GM21576 (cell line): ENCODE results near the gene PARVA.
"Not testable (repeated sequence)": the region's sequence is repeated elsewhere in the genome, so short reads cannot be mapped to it uniquely, and the experiment has no call there.

Source experiments
- ATAC-seq: cut with Tn5 transposase; IDR thresholded peaks from one replicate; pipeline ENCODE4 v1.9.1; 2021; ENCODE audit warnings: mild to moderate bottlenecking, moderate library complexity; ENCODE audit not compliant: unreplicated experiment

The PARVA gene

GRCh38 chr11:12496181-12497025 is 119.0 kb downstream of the PARVA start:
- ATAC-seq = no peak

- no peak for ATAC-seq
Observed at GRCh38 chr11:12497431-12497830, 120.1 kb downstream of the PARVA start.

GRCh38 chr11:12499071-12499470 is 121.7 kb downstream of the PARVA start:
- no peak for ATAC-seq

GRCh38 chr11:12502046-12502445 is 124.7 kb downstream of the PARVA start:
- no peak for ATAC-seq

- no peak for ATAC-seq
Observed at GRCh38 chr11:12503039-12503484, 125.7 kb downstream of the PARVA start.

- no peak for ATAC-seq
Observed at GRCh38 chr11:12503886-12504285, 126.5 kb downstream of the PARVA start.

GRCh38 chr11:12505183-12505582 is 127.8 kb downstream of the PARVA start:
- no peak for ATAC-seq

GRCh38 chr11:12506404-12506921 is 129.1 kb downstream of the PARVA start:
- ATAC-seq = no peak

GRCh38 chr11:12507391-12507790 is 130.0 kb downstream of the PARVA start:
- ATAC-seq = no peak

- ATAC-seq = no peak
Observed at GRCh38 chr11:12508151-12508751, 130.9 kb downstream of the PARVA start.

- no peak for ATAC-seq
Observed at GRCh38 chr11:12509371-12509770, 132.0 kb downstream of the PARVA start.

- no peak for ATAC-seq
Observed at GRCh38 chr11:12512132-12512531, 134.8 kb downstream of the PARVA start.

- no peak for ATAC-seq
Observed at GRCh38 chr11:12512826-12513395, 135.5 kb downstream of the PARVA start.

GRCh38 chr11:12516387-12517105 is 139.2 kb downstream of the PARVA start:
- no peak for ATAC-seq

GRCh38 chr11:12517306-12517705 is 139.9 kb downstream of the PARVA start:
- ATAC-seq = no peak

GRCh38 chr11:12517741-12518140 is 140.4 kb downstream of the PARVA start:
- no peak for ATAC-seq

- ATAC-seq = no peak
Observed at GRCh38 chr11:12518606-12519385, 141.4 kb downstream of the PARVA start.

- ATAC-seq = no peak
Observed at GRCh38 chr11:12520054-12520453, 142.7 kb downstream of the PARVA start.

GRCh38 chr11:12520576-12520975 is 143.2 kb downstream of the PARVA start:
- not testable (repeated sequence) for ATAC-seq

- ATAC-seq = no peak
Observed at GRCh38 chr11:12523180-12523924, 146.0 kb downstream of the PARVA start.
